OCI-LY3 (cell line): ENCODE measurements around the gene APOC1.

ENCODE experiments used
- CTCF ChIP-seq: fragments of 200-600, 300-600 bp; sonication (generic); IDR thresholded peaks from 2 replicates; pipeline ENCODE4 v1.5.1; 2014; ENCODE audit warnings: antibody characterized with exemption, low read length, low read depth
- EZH2phosphoT487 ChIP-seq: fragments of 200-600 bp; shearing (Covaris generic); IDR thresholded peaks from 2 replicates; pipeline ENCODE4 v1.6.1; 2018; ENCODE audit warnings: antibody characterized with exemption, mixed run types, low read depth

GRCh38 chr19:44867578-44867977 is 46.8 kb upstream of the APOC1 start:
- TF ChIP-seq CTCF (no peak), EZH2phosphoT487 (no peak)
